Upper lobe of left lung (tissue), 4 donors: ENCODE results near the gene BCAS1.

Experiments used
- EP300 ChIP-seq, 4 donors: sonication (generic); formaldehyde crosslinking; IDR thresholded peaks; one replicate each; pipeline ENCODE4 v1.5.1; 2017; ENCODE audit warnings: antibody characterized with exemption in 4 of 4, control low read depth in 2 of 4
- POLR2A ChIP-seq, 4 donors: fragments of 450-650 bp; IDR thresholded peaks; one replicate each; pipeline ENCODE4 v1.5.1; 2016 to 2017; ENCODE audit warnings: antibody characterized with exemption in 4 of 4, mild to moderate bottlenecking in 2 of 4
- POLR2AphosphoS5 ChIP-seq, 2 donors: sonication (generic); formaldehyde crosslinking; IDR thresholded peaks; one replicate each; pipeline ENCODE4 v1.5.1; 2017; ENCODE audit warnings: antibody characterized with exemption in 2 of 2
- TF ChIP-seq, protein P1 (sequence below), 6 experiments: fragments of 450-650 bp in 4 of 6; fragments of 200-600 bp in 2 of 6; sonication (generic) in 2 of 6; IDR thresholded peaks; one replicate each; pipeline ENCODE4 v1.5.1; 2016 to 2019; ENCODE audit warnings: antibody characterized with exemption in 6 of 6

DNA sequence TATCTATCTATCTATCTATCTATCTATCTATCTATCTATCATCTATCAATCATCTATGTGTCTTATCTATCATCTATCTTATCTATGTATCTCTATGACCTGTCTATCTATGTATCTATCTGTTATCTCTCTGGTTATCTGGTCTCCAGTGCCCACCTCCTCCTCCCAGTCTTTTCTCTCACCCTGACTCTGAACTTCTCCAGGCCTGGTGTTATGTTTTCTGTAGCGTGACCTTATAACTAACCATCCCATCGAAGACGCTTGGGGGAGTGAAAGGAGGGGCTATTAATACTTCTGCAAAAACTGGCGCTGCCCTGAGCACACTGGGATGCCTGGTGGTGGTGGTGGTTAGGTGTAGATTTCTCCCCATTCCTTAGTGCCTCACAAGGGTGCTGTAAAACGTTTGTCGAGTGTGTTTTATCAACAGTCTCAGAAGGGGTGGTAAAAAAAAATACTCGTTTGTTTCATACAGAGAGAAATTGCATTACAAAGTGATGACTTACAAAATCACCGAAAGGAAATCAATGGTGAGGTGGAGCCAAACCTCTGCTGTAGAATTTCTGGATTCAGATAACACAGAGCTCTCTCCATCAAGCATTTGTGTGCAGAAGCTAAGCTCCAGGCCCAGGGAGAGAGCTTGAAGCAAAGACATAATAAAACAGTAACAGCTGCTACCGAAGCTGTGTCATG lies 156.2 kb downstream of the BCAS1 start:
- TF ChIP-seq, protein P1, sequence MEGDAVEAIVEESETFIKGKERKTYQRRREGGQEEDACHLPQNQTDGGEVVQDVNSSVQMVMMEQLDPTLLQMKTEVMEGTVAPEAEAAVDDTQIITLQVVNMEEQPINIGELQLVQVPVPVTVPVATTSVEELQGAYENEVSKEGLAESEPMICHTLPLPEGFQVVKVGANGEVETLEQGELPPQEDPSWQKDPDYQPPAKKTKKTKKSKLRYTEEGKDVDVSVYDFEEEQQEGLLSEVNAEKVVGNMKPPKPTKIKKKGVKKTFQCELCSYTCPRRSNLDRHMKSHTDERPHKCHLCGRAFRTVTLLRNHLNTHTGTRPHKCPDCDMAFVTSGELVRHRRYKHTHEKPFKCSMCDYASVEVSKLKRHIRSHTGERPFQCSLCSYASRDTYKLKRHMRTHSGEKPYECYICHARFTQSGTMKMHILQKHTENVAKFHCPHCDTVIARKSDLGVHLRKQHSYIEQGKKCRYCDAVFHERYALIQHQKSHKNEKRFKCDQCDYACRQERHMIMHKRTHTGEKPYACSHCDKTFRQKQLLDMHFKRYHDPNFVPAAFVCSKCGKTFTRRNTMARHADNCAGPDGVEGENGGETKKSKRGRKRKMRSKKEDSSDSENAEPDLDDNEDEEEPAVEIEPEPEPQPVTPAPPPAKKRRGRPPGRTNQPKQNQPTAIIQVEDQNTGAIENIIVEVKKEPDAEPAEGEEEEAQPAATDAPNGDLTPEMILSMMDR (IDR thresholded peaks at IDR 0.05): no peak
- TF ChIP-seq POLR2A (IDR thresholded peaks at IDR 0.05) (no peak), EP300 (IDR thresholded peaks at IDR 0.05) (no peak), POLR2AphosphoS5 (IDR thresholded peaks at IDR 0.05) (no peak)
